Esophagus muscularis mucosa (tissue), 4 donors: ENCODE data around the gene TRMT44. TPM values are rescaled to one million over a fixed set of nuclear protein-coding genes. Genes with fewer than 3 reads are reported as not detected.

Source experiments
- DNase-seq: peaks from one replicate; pipeline ENCODE4 v3.0.0-alpha.2; 2017; ENCODE audit errors: extremely low spot score
- H3K27ac ChIP-seq, 4 donors: fragments of 200-600 bp; sonication (generic); replicated peaks in 1 of 4; 1 replicate in 3 of 4; 2 replicates in 1 of 4; pipeline ENCODE4 v1.5.1; 2016 to 2019; ENCODE audit warnings: mild to moderate bottlenecking in 1 of 4
- H3K27me3 ChIP-seq, 4 donors: fragments of 200-600 bp; sonication (generic); one replicate each; pipeline versions ENCODE4 v1.5.1 to v1.6.0; 2016 to 2019
- H3K36me3 ChIP-seq, 4 donors: fragments of 200-600 bp; sonication (generic); one replicate each; pipeline ENCODE4 v1.5.1; 2016 to 2019
- H3K4me1 ChIP-seq, 4 donors: fragments of 200-600 bp; sonication (generic); one replicate each; pipeline ENCODE4 v1.5.1; 2016 to 2019
- H3K4me3 ChIP-seq, 4 donors: fragments of 200-600 bp; sonication (generic); 1 replicate in 2 of 4; 2 replicates in 2 of 4; pipeline ENCODE4 v1.5.1; 2016 to 2019; ENCODE audit warnings: mild to moderate bottlenecking in 4 of 4, moderate library complexity in 1 of 4
- H3K9me3 ChIP-seq, 4 donors: fragments of 200-600 bp; sonication (generic); 1 replicate in 3 of 4; 2 replicates in 1 of 4; pipeline ENCODE4 v1.5.1; 2016 to 2019
- EP300 ChIP-seq: sonication (generic); formaldehyde crosslinking; IDR thresholded peaks from one replicate; pipeline ENCODE4 v1.6.1; 2017; ENCODE audit warnings: antibody characterized with exemption
- POLR2A ChIP-seq: fragments of 450-650 bp; IDR thresholded peaks from one replicate; pipeline ENCODE4 v1.6.1; 2017; ENCODE audit warnings: antibody characterized with exemption, moderate library complexity, mild to moderate bottlenecking, low read depth
- POLR2AphosphoS5 ChIP-seq, 2 donors: sonication (generic); formaldehyde crosslinking; IDR thresholded peaks; one replicate each; pipeline ENCODE4 v1.6.1; 2017; ENCODE audit warnings: antibody characterized with exemption in 2 of 2
- WGBS: methylation state at CpG from one replicate; pipeline ENCODE4 v1.1.5; 2018; 5-methylcytosine and 5-hydroxymethylcytosine counted together
- intact Hi-C: fragments of 100-400 bp; cut with DNase I; formaldehyde crosslinking; loops from one replicate; pipeline ENCODE4 v1.15.1; 2023
- total RNA-seq, 4 donors: library from RNA; depleted of rRNA; stranded (reverse); fragments of >200 nt; gene quantifications; one replicate each; pipeline versions ENCODE4 v1.1.0 to v1.2.1, GENCODE V29; 2016
- TF ChIP-seq, protein P1 (sequence below), 3 experiments: fragments of 200-600 bp in 2 of 3; fragments of 450-650 bp in 1 of 3; sonication (generic) in 2 of 3; IDR thresholded peaks; one replicate each; pipeline ENCODE4 v1.5.1; 2017 to 2019; ENCODE audit warnings: antibody characterized with exemption in 3 of 3, mild to moderate bottlenecking in 2 of 3, moderate library complexity in 1 of 3

The TRMT44 gene
- total RNA-seq, 4 donors from 2014 or later: 14.6 to 21.6 (median 19.4) TPM

DNA sequence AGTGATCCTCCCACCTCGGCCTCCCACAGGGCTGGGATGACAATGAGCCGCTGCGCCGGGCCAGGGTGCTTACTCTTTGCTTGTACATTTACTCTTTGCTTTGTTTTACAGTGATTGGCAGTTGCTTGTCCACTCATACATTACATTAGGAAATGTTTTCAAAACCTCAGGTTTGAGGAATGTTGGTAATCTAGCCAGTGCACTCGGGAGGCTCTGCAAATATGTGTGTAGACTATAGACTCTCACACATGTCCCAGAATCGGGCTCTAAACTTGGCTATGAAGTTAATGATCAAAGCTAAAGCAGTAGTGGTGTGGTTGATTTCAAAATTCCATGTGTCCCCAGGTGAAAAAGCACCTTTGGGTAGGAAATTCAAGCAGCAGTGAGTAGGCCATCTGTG lies 20.5 kb downstream of the TRMT44 start:
- DNase-seq: no peak
- no peaks in the 10 kb centered on the region for H3K9me3 ChIP-seq
- H3K36me3 ChIP-seq: peaks cover 46 to 100% (median 82%) of the 10 kb centered on the region in 4 donors
- H3K4me3 ChIP-seq: no peak overlapping the region
- TF ChIP-seq POLR2A (no peak), POLR2AphosphoS5 (IDR thresholded peaks at IDR 0.05) (no peak), EP300 (no peak)
- TF ChIP-seq, protein P1, sequence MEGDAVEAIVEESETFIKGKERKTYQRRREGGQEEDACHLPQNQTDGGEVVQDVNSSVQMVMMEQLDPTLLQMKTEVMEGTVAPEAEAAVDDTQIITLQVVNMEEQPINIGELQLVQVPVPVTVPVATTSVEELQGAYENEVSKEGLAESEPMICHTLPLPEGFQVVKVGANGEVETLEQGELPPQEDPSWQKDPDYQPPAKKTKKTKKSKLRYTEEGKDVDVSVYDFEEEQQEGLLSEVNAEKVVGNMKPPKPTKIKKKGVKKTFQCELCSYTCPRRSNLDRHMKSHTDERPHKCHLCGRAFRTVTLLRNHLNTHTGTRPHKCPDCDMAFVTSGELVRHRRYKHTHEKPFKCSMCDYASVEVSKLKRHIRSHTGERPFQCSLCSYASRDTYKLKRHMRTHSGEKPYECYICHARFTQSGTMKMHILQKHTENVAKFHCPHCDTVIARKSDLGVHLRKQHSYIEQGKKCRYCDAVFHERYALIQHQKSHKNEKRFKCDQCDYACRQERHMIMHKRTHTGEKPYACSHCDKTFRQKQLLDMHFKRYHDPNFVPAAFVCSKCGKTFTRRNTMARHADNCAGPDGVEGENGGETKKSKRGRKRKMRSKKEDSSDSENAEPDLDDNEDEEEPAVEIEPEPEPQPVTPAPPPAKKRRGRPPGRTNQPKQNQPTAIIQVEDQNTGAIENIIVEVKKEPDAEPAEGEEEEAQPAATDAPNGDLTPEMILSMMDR (IDR thresholded peaks at IDR 0.05): no peak
- no peak overlapping the region for H3K27ac ChIP-seq
- intact Hi-C loops: no loop called here
- 95% methylated on average over 6 of the region's 6 CpGs for WGBS
- H3K27me3 ChIP-seq: no peaks in the 10 kb centered on the region
- H3K4me1 ChIP-seq: peaks cover 0 to 4% (median 0%) of the 10 kb centered on the region in 4 donors

DNA sequence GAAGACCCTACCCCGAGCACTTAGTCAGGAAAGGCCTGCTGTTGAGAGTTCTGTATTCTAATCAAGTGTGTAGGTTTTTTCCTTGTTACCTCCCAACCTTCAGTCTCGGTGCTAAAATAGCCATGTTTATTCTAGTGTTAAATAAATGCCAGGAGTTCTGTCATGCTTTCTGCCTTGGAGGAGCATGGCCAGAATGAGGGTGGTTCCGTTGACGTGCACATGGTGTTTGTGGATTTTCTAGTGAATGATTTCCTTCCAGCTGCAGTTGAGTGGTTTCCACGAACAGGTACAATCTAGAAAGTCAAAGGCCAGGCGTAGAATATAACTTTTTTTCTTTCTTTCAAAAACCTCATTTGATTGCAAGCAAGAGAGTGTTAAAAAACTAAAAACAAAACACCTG lies 21.0 kb downstream of the TRMT44 start:
- DNase-seq: no peak
- H3K9me3 ChIP-seq: no peaks in the 10 kb centered on the region
- H3K27ac ChIP-seq: no peak overlapping the region
- intact Hi-C loops: no loop called here
- no peak overlapping the region for H3K4me3 ChIP-seq
- H3K27me3 ChIP-seq: no peaks in the 10 kb centered on the region
- H3K36me3 ChIP-seq: peaks cover 50 to 100% (median 82%) of the 10 kb centered on the region in 4 donors
- no peak for TF ChIP-seq EP300
- TF ChIP-seq, protein P1 (IDR thresholded peaks at IDR 0.05): no peak
- H3K4me1 ChIP-seq: peaks cover 0 to 4% (median 0%) of the 10 kb centered on the region in 4 donors
- 80% methylated on average over 6 of the region's 6 CpGs for WGBS

DNA sequence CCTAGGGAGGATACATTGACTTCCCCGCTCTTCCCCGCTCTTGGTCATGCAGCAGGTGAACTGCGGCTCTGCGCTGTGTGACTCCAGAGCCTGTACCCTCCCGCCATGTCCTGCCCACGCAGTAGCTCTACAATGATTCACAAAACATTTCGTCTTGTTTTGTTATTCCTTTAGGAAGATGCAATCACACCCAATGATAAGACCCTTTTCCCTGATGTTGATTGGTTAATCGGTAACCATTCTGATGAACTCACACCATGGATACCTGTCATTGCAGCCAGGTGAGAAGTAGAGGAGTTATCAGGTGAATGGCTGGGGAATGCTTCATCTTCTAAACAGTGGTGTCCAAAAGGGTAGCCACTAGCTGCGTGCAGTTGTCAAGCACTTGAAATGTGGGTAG lies 23.2 kb downstream of the TRMT44 start:
- no peaks in the 10 kb centered on the region for H3K9me3 ChIP-seq
- no peak overlapping the region for H3K4me3 ChIP-seq
- no peaks in the 10 kb centered on the region for H3K27me3 ChIP-seq
- no peak overlapping the region for H3K27ac ChIP-seq
- intact Hi-C loops: no loop called here
- peaks cover 0 to 4% (median 0%) of the 10 kb centered on the region in 4 donors for H3K4me1 ChIP-seq
- WGBS: 95% methylated on average over 9 of the region's 9 CpGs
- TF ChIP-seq, protein P1 (IDR thresholded peaks at IDR 0.05): no peak
- TF ChIP-seq EP300: no peak
- TF ChIP-seq POLR2AphosphoS5 (IDR thresholded peaks at IDR 0.05): no peak
- no peak for TF ChIP-seq POLR2A
- DNase-seq: no peak
- H3K36me3 ChIP-seq: peaks cover 45 to 100% (median 80%) of the 10 kb centered on the region in 4 donors

DNA sequence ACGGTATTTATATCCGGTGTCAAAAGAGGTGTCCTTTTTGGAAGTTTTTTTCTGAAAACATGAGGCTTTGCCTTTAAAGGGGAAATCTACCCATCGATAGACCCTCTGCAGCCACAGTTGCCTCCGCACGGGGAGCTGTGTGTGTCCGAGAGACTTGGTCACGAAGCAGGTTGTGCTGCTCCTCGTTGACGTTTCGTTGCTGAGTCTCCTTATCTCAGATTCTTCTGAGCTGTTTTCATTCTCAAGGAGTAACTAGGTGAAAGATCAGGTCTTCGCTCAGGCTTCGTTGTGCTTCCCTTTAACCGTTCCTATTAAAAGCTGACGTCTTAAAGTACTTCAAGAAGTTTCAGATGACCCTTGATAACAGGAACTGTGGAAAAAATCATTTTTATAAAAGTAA lies 23.8 kb downstream of the TRMT44 start:
- Histone ChIP-seq H3K4me1 (peaks cover 0 to 4% (median 0%) of the 10 kb centered on the region in 4 donors), H3K36me3 (peaks cover 45 to 100% (median 79%) of the 10 kb centered on the region in 4 donors), H3K4me3 (no peak overlapping the region), H3K27me3 (no peaks in the 10 kb centered on the region), H3K27ac (no peak overlapping the region), H3K9me3 (no peaks in the 10 kb centered on the region)
- DNase-seq: no peak
- intact Hi-C loops: no loop called here
- WGBS: 92% methylated on average over 14 of the region's 14 CpGs
- TF ChIP-seq, protein P1 (IDR thresholded peaks at IDR 0.05): no peak
- TF ChIP-seq POLR2AphosphoS5 (IDR thresholded peaks at IDR 0.05) (no peak), POLR2A (no peak), EP300 (no peak)
